SK-N-MC (cell line): Measurements from ENCODE around the gene KIAA1328.
"Not testable (repeated sequence)": the region's sequence is repeated elsewhere in the genome, so short reads cannot be mapped to it uniquely, and the experiment has no call there.

Source experiments
- DNase-seq: peaks from one replicate; pipeline ENCODE4 v3.0.0-alpha.2; 2011; ENCODE audit warnings: low read depth, low spot score
- H3K27ac ChIP-seq: fragments of 200-600 bp; sonication (generic); 2 replicates; pipeline ENCODE4 v1.5.1; 2016; ENCODE audit warnings: mixed run types
- H3K36me3 ChIP-seq: fragments of 200-600 bp; sonication (generic); 2 replicates; pipeline ENCODE4 v1.6.1; 2017; ENCODE audit warnings: antibody characterized with exemption, low read length, mixed read lengths; ENCODE audit not compliant: insufficient read depth
- H3K4me3 ChIP-seq: fragments of 200-600 bp; sonication (generic); 2 replicates; pipeline ENCODE4 v1.5.1; 2016
- H3K9ac ChIP-seq: fragments of 200-600 bp; sonication (generic); 2 replicates; pipeline ENCODE4 v1.8.0; 2017; ENCODE audit warnings: mixed run types, mixed read lengths; ENCODE audit not compliant: insufficient read length
- H3K9me3 ChIP-seq: fragments of 200-600 bp; sonication (generic); 2 replicates; pipeline ENCODE4 v1.6.1; 2017; ENCODE audit warnings: low read depth, mild to moderate bottlenecking, antibody characterized with exemption, low read length, moderate library complexity, mixed read lengths
- EZH2 ChIP-seq: fragments of 200-600 bp; sonication (generic); IDR thresholded peaks from one replicate; pipeline ENCODE4 v1.6.1; 2017; ENCODE audit warnings: antibody characterized with exemption
- FOXP2 ChIP-seq: optimal IDR thresholded peaks from 2 replicates; pipeline ENCODE3; 2011; ENCODE audit warnings: mild to moderate bottlenecking, moderate library complexity; ENCODE audit not compliant: insufficient read depth; ENCODE audit errors: extremely low read length, control extremely low read depth
- POLR2AphosphoS5 ChIP-seq: IDR thresholded peaks from 2 replicates; pipeline ENCODE4 v1.6.1; 2012; ENCODE audit warnings: mild to moderate bottlenecking, low read depth, low read length, borderline replicate concordance

The KIAA1328 gene

GRCh38 chr18:36900466-36900865 lies 71.5 kb downstream of the KIAA1328 start:
- H3K9ac ChIP-seq: no peak overlapping the region
- H3K9me3 ChIP-seq: no peaks in the 10 kb centered on the region
- peak overlapping the region; percentile 52; the same call in 1 of the 2 replicates for H3K27ac ChIP-seq
- peak; percentile 32 for DNase-seq
- 0 out of 2 replicates have a peak, but pooled peaks cover under 1% of the 10 kb centered on the region for H3K36me3 ChIP-seq
- peak overlapping the region; percentile 26; the same call in 1 of the 2 replicates for H3K4me3 ChIP-seq
- TF ChIP-seq EZH2: no peak
- TF ChIP-seq FOXP2: peak; percentile 49

GRCh38 chr18:36901277-36901701 lies 72.4 kb downstream of the KIAA1328 start:
- Histone ChIP-seq H3K27ac (peak overlapping the region; percentile 52; the same call in 1 of the 2 replicates), H3K4me3 (no peak overlapping the region), H3K9me3 (no peaks in the 10 kb centered on the region), H3K36me3 (0 out of 2 replicates have a peak, but pooled peaks cover 3% of the 10 kb centered on the region), H3K9ac (no peak overlapping the region)
- TF ChIP-seq POLR2AphosphoS5 (no peak), FOXP2 (no peak), EZH2 (no peak)
- no peak for DNase-seq

- DNase-seq: no peak
- Histone ChIP-seq H3K27ac (peak overlapping the region; percentile 42; the same call in 1 of the 2 replicates), H3K9me3 (no peaks in the 10 kb centered on the region), H3K36me3 (0 out of 2 replicates have a peak, but pooled peaks cover 3% of the 10 kb centered on the region), H3K4me3 (no peak overlapping the region; the same call in 1 of the 2 replicates), H3K9ac (no peak overlapping the region)
- TF ChIP-seq POLR2AphosphoS5 (no peak), EZH2 (no peak), FOXP2 (no peak)
Observed at GRCh38 chr18:36903215-36903928, 74.4 kb downstream of the KIAA1328 start.

- Histone ChIP-seq H3K4me3 (no peak overlapping the region), H3K9ac (no peak overlapping the region), H3K27ac (no peak overlapping the region), H3K9me3 (no peaks in the 10 kb centered on the region), H3K36me3 (0 out of 2 replicates have a peak, but pooled peaks cover 3% of the 10 kb centered on the region)
- TF ChIP-seq POLR2AphosphoS5 (no peak), EZH2 (no peak), FOXP2 (no peak)
- DNase-seq: no peak
Observed at GRCh38 chr18:36905571-36905970, 76.6 kb downstream of the KIAA1328 start.

- not testable (repeated sequence) for H3K9ac ChIP-seq, H3K27ac ChIP-seq, DNase-seq, H3K36me3 ChIP-seq, H3K4me3 ChIP-seq, H3K9me3 ChIP-seq
Observed at GRCh38 chr18:36909282-36909681, 80.4 kb downstream of the KIAA1328 start.

GRCh38 chr18:36912887-36913286 lies 84.0 kb downstream of the KIAA1328 start:
- H3K27ac ChIP-seq: no peak overlapping the region
- no peak for DNase-seq
- TF ChIP-seq POLR2AphosphoS5 (no peak), FOXP2 (no peak), EZH2 (no peak)
- H3K9me3 ChIP-seq: no peaks in the 10 kb centered on the region
- H3K9ac ChIP-seq: no peak overlapping the region
- H3K36me3 ChIP-seq: no peaks in the 10 kb centered on the region
- no peak overlapping the region for H3K4me3 ChIP-seq

GRCh38 chr18:36917907-36918306 lies 89.0 kb downstream of the KIAA1328 start:
- Histone ChIP-seq H3K36me3 (no peaks in the 10 kb centered on the region), H3K4me3 (no peak overlapping the region), H3K27ac (no peak overlapping the region), H3K9me3 (no peaks in the 10 kb centered on the region), H3K9ac (no peak overlapping the region)
- DNase-seq: no peak
- TF ChIP-seq EZH2 (no peak), POLR2AphosphoS5 (no peak), FOXP2 (no peak)

GRCh38 chr18:36929601-36930000 lies 100.7 kb downstream of the KIAA1328 start:
- H3K9ac ChIP-seq: no peak overlapping the region
- no peaks in the 10 kb centered on the region for H3K9me3 ChIP-seq
- TF ChIP-seq POLR2AphosphoS5 (no peak), FOXP2 (no peak), EZH2 (no peak)
- no peak overlapping the region for H3K27ac ChIP-seq
- H3K4me3 ChIP-seq: no peak overlapping the region
- no peaks in the 10 kb centered on the region for H3K36me3 ChIP-seq
- no peak for DNase-seq

GRCh38 chr18:36931106-36931505 lies 102.2 kb downstream of the KIAA1328 start:
- Histone ChIP-seq H3K36me3 (no peaks in the 10 kb centered on the region), H3K9me3 (no peaks in the 10 kb centered on the region), H3K27ac (no peak overlapping the region), H3K9ac (no peak overlapping the region), H3K4me3 (no peak overlapping the region)
- TF ChIP-seq FOXP2 (no peak), EZH2 (no peak), POLR2AphosphoS5 (no peak)
- no peak for DNase-seq
